GM12878 (cell line): ENCODE results near the gene KLK6.

Experiments used
- EP300 ChIP-seq, 2 experiments: fragments of 150-350 bp in 1 of 2; IDR thresholded peaks; 2 replicates each; pipeline ENCODE4 v1.6.1; 2011 to 2012; ENCODE audit warnings: low read depth in 2 of 2, low read length in 2 of 2, borderline replicate concordance in 1 of 2, improper control_type of control experiment in 1 of 2, inconsistent platforms in 1 of 2; ENCODE audit not compliant: control insufficient read depth in 1 of 2
- EZH2 ChIP-seq: IDR thresholded peaks from 2 replicates; pipeline ENCODE4 v1.6.1; 2012; ENCODE audit warnings: low read depth, mild to moderate bottlenecking, control low read depth, inconsistent platforms, low read length, borderline replicate concordance; ENCODE audit not compliant: control insufficient read depth
- PAX5 ChIP-seq: IDR thresholded peaks from 2 replicates; pipeline ENCODE4 v1.6.1; 2011; ENCODE audit warnings: low read depth, low read length, borderline replicate concordance
- POLR2A ChIP-seq: IDR thresholded peaks from 2 replicates; pipeline ENCODE4 v1.6.1; 2011; ENCODE audit warnings: low read depth, mild to moderate bottlenecking, low read length
- RB1 ChIP-seq: fragments of 450-650 bp; formaldehyde crosslinking; IDR thresholded peaks from 2 replicates; pipeline ENCODE4 v1.6.1; 2017; ENCODE audit warnings: mild to moderate bottlenecking, borderline replicate concordance
- SREBF1 ChIP-seq: IDR thresholded peaks from 2 replicates; pipeline ENCODE4 v1.6.1; 2012; ENCODE audit warnings: mild to moderate bottlenecking, low read length
- SREBF2 ChIP-seq: IDR thresholded peaks from 2 replicates; pipeline ENCODE4 v1.6.1; 2012; ENCODE audit warnings: mild to moderate bottlenecking, low read length
- TAF1 ChIP-seq: IDR thresholded peaks from 2 replicates; pipeline ENCODE4 v1.6.1; 2011; ENCODE audit warnings: mild to moderate bottlenecking, low read depth, low read length, borderline replicate concordance
- ZNF384 ChIP-seq: IDR thresholded peaks from 2 replicates; pipeline ENCODE4 v1.6.1; 2012; ENCODE audit warnings: low read depth, mild to moderate bottlenecking, low read length, improper control_type of control experiment, borderline replicate concordance
- TF ChIP-seq, protein P1 (sequence below), 3 experiments: IDR thresholded peaks in 2 of 3; conservative IDR thresholded peaks in 1 of 3; 2 replicates each; pipeline ENCODE4 v1.5.1; 2011; ENCODE audit warnings: low read depth in 3 of 3, low read length in 3 of 3, mild to moderate bottlenecking in 3 of 3, control low read depth in 2 of 3, moderate library complexity in 2 of 3, inconsistent platforms in 1 of 3, mixed read lengths in 1 of 3; ENCODE audit not compliant: control insufficient read depth in 2 of 3, insufficient read depth in 1 of 3; ENCODE audit errors: extremely low read depth in 1 of 3
- TF ChIP-seq, protein P2 (sequence below): IDR thresholded peaks from 2 replicates; pipeline ENCODE4 v1.6.1; 2012; ENCODE audit warnings: mild to moderate bottlenecking, low read depth, low read length

DNA sequence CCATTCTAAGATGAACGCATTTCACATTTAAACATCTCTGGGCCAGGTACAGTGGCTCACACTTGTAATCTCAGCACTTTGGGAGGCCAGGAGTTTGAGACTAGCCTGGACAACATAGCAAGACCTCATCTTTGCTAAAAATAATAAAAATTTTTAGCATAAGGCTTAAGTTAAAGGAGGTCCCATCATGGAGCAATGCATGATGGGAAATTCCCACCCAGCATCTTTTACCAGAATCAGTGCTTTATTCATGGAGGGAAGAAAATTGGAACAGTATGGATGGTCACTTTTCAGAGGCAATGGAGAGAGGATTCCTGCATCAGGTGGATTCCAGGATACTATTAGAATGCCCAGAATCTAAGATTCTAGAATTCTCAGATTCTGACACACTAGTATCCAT lies 35.9 kb upstream of the KLK6 start:
- TF ChIP-seq, protein P1, sequence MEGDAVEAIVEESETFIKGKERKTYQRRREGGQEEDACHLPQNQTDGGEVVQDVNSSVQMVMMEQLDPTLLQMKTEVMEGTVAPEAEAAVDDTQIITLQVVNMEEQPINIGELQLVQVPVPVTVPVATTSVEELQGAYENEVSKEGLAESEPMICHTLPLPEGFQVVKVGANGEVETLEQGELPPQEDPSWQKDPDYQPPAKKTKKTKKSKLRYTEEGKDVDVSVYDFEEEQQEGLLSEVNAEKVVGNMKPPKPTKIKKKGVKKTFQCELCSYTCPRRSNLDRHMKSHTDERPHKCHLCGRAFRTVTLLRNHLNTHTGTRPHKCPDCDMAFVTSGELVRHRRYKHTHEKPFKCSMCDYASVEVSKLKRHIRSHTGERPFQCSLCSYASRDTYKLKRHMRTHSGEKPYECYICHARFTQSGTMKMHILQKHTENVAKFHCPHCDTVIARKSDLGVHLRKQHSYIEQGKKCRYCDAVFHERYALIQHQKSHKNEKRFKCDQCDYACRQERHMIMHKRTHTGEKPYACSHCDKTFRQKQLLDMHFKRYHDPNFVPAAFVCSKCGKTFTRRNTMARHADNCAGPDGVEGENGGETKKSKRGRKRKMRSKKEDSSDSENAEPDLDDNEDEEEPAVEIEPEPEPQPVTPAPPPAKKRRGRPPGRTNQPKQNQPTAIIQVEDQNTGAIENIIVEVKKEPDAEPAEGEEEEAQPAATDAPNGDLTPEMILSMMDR (IDR thresholded peaks at IDR 0.05 in 2 of 3, conservative IDR thresholded peaks at IDR 0.05 in 1 of 3; ENCODE audit: control insufficient read depth in 2 of 3, extremely low read depth in 1 of 3, insufficient read depth in 1 of 3, low read depth in 3 of 3, low read length in 3 of 3), result no peak
- TF ChIP-seq SREBF2 (no peak), POLR2A (no peak), TAF1 (no peak), SREBF1 (no peak), ZNF384 (no peak), EP300 (IDR thresholded peaks at IDR 0.05; ENCODE audit: borderline replicate concordance in 1 of 2, control insufficient read depth in 1 of 2, low read depth in 2 of 2, low read length in 2 of 2) (no peak), EZH2 (no peak), RB1 (no peak), PAX5 (no peak)
- TF ChIP-seq, protein P2, sequence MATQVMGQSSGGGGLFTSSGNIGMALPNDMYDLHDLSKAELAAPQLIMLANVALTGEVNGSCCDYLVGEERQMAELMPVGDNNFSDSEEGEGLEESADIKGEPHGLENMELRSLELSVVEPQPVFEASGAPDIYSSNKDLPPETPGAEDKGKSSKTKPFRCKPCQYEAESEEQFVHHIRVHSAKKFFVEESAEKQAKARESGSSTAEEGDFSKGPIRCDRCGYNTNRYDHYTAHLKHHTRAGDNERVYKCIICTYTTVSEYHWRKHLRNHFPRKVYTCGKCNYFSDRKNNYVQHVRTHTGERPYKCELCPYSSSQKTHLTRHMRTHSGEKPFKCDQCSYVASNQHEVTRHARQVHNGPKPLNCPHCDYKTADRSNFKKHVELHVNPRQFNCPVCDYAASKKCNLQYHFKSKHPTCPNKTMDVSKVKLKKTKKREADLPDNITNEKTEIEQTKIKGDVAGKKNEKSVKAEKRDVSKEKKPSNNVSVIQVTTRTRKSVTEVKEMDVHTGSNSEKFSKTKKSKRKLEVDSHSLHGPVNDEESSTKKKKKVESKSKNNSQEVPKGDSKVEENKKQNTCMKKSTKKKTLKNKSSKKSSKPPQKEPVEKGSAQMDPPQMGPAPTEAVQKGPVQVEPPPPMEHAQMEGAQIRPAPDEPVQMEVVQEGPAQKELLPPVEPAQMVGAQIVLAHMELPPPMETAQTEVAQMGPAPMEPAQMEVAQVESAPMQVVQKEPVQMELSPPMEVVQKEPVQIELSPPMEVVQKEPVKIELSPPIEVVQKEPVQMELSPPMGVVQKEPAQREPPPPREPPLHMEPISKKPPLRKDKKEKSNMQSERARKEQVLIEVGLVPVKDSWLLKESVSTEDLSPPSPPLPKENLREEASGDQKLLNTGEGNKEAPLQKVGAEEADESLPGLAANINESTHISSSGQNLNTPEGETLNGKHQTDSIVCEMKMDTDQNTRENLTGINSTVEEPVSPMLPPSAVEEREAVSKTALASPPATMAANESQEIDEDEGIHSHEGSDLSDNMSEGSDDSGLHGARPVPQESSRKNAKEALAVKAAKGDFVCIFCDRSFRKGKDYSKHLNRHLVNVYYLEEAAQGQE, result no peak
